Posterior vena cava (tissue), 2 donors: Measurements from ENCODE around the gene EEF1AKMT1. TPM values are rescaled to one million over a fixed set of nuclear protein-coding genes. Genes with fewer than 3 reads are reported as not detected.

Experiments
- DNase-seq: peaks from one replicate; pipeline ENCODE4 v3.0.0-alpha.2; 2020; ENCODE audit warnings: low spot score
- intact Hi-C, 2 donors: fragments of 100-400 bp; cut with DNase I; formaldehyde crosslinking; loops; one replicate each; pipeline versions ENCODE4 v1.14.1 to v1.14.2; 2022 to 2023
- total RNA-seq, 2 donors: library from RNA; stranded (reverse); fragmentation: NEBNext Ultra II Directional; extraction: Animal tissue kit (Norgen Biotek cat#: 25700); gene quantifications; one replicate each; pipeline ENCODE4 v1.2.1, GENCODE V29; 2021
- donor health status: DM: yes; HTN: yes; CAD: no.
- donor health status: DM: yes; HTN: yes; CAD: no.

The EEF1AKMT1 gene
- total RNA-seq, 2 donors from 2014 or later, result 13.7 to 17.4 TPM

DNA sequence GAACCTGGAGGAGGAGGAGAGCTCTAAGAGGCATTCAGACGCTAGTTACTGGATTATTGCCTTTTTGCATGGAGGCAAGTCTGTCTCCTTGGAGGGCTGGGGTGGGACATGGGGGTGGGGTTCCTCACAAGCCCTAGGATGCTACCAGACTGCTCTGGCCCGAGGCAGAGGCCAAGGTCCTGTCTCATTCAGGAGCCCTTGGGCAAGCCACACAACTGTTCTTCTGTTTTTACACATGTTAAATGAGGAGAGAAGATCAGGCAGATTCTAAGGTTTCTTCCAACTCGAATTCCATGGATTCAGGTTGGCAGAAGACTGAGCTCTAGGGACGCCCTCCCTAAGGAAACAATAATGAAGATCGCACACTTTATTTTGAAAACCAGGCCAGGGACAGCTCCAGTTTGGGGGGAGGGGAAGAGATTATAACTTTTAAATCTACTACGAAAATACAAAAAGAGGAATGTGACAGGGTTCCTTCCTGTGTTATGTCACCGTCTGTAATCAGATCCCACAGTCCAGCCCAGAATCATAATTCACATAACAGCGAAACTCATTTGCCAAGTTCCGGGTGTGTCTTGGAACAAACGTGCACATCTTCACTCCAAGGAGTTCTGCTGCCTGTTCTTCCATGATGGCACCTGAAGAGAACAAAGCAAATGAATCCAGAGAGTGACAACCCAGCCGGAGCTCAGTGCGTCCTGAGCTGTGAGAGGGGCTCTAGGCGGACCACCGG is 45.0 kb downstream of the EEF1AKMT1 start:
- DNase-seq, result no peak
- intact Hi-C loops, result loop anchor here in 1 of 2 donors (5.0 kb wide), 1 partner anchor 34 kb away; no protein-coding TSS in a partner anchor

DNA sequence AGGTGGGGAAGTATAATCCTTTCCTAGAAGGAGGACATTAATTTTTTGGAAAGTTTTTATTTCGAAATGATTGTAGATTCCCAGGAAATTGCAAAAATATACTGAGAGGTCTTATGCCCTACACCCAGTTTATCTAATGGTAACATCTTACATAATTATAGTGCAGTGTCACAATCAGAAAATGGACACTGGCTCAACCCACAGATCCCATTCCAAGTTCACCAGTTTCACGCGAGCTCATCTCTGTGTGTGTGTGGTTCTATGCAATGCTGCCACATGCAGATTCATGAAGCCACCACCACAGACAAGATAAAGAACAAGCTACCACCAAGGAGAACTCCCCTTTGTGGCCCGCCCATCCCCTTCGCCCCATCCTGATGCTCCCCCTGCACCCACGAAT is 45.9 kb downstream of the EEF1AKMT1 start:
- intact Hi-C loops, result loop anchor here in 1 of 2 donors (5.0 kb wide), 1 partner anchor 34 kb away; no protein-coding TSS in a partner anchor
- no peak for DNase-seq

DNA sequence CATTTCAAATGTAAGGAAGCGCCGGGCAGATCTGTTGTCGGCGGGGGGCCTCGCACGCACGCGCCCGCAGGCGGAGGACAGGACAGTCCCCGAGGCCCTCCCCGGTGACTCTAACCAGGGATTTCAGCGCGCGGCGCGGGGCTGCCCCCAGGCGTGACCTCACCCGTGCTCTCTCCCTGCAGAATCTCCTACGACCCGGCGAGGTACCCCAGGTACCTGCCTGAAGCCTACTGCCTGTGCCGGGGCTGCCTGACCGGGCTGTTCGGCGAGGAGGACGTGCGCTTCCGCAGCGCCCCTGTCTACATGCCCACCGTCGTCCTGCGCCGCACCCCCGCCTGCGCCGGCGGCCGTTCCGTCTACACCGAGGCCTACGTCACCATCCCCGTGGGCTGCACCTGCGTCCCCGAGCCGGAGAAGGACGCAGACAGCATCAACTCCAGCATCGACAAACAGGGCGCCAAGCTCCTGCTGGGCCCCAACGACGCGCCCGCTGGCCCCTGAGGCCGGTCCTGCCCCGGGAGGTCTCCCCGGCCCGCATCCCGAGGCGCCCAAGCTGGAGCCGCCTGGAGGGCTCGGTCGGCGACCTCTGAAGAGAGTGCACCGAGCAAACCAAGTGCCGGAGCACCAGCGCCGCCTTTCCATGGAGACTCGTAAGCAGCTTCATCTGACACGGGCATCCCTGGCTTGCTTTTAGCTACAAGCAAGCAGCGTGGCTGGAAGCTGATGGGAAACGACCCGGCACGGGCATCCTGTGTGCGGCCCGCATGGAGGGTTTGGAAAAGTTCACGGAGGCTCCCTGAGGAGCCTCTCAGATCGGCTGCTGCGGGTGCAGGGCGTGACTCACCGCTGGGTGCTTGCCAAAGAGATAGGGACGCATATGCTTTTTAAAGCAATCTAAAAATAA is 52.1 kb downstream of the EEF1AKMT1 start:
- peak; percentile 88 for DNase-seq
- intact Hi-C loops, result no loop called here

DNA sequence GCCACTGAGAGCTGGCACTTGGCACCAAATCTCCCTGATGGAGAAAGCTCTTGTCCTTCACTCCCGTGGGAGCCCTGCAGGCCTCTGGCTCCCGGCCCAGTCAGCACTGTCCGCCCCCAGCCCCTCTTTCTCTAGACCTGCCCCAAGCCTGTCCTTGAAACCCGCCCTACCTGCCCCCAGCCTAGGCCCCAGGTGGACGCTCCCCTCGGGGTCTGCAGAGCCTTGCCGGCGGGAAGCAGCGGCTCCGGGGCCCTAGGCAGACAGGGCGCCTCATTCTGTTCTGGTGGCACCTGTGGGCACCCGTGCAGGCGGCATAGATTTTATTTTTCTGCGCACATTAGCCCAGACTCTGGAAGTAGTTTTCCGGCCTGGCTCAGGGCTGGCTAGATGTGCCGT is 52.7 kb downstream of the EEF1AKMT1 start:
- DNase-seq, result no peak
- intact Hi-C loops, result no loop called here

DNA sequence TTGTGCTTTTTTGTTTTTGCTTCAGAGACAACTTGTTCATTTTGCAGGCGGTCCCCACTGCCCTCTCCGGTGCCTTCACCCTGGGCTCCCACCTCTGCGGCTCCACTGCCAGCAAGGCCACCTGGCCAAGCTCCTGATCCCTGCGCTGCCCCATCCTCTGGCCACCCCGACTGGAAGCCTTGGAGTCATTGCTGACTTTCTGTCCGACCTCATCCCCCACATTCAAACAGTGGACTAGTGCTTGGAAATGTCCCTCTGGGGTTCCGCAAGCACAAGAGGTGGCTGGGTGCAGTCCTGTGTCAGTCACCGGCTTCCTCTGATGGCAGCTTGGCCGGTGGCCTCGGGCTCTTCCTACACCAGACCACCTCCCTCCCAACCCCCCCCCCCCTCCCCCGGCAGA is 53.3 kb downstream of the EEF1AKMT1 start:
- DNase-seq, result no peak
- intact Hi-C loops, result no loop called here

DNA sequence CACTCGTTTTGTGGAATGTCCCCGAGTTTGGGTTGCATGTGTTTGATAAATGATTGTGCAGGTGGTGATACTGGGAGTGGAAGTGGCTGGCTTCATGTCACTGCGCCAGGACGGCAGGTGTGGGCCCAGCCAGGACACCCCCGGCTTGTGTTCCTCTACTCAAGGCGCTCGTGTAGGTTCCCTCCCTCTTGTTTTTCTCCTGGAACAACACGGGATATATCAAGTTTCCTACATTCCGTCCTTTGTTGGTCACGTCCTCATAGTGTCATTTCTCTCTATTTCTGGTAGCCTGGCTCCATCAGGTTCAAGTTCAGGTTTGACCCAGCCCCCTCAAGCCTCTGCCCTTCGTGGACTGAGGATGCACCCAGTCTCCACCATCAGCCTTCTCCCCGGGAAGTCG is 54.0 kb downstream of the EEF1AKMT1 start:
- DNase-seq, result no peak
- intact Hi-C loops, result no loop called here

DNA sequence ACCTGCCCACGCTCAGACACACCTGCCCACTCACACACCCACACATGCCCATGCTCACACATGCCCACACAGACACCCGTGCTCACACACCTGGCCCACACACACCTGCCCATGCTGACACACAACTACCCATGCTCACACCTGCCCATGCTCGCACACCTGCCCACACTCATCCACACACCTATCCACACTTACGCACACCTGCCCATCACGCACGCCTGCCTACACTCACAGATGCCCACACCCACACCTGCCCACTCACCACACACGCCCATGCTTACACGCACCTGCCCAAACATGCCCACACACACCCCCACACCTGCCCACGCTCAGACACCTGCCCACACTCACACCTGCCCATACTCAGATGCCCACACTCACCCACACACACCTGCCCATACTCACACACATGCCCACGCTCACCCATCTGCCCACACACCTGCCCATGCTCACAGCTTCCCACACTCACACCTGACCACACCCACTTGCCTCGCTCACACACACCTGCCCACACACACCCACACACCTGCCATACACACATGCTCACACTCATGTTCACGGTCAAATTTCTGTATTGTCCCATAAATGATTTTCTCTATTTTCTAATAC is 54.7 kb downstream of the EEF1AKMT1 start:
- intact Hi-C loops, result no loop called here
- no peak for DNase-seq

DNA sequence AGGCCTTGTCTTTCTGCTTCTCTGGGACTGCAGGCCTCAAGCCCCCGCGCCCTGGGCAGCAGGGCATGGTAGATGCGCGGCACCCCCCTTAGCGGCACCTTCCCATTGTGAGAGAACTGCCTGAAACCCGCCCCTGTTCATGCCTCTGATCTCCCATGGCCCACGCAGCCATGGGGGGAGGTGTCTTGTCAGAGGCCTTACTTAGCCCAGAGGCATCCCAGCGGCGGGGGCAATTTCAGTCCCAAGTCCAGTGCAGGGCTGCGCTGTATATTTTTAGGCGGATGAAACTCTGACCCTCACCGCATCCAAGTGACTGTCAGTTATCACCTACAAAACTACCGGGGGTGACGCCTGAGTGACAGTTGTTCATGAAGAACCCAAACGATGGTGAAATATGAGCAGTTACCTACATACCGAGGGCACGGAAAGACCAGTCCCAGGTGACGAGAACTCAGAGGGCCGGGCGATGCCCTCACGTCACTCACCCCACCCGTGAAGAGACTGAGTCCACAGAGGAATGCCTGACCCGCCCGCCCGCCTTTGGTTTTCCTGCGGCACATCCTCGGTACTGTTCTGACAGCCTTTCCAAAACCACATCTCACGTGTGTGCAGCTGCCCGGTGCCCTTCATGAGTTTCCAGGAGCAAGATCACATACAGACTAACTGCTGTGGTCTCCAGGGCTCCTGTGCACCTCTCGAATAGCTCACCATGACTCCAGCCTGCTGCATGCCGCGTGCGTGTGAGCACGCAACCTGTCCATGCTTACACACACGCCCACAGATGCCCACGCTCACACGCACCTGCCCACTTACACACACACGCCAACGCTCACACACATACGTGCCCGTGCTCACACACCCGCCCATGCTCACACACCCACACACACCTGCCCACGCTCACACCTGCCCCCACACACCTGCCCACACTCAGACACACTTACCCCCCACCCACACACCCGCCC is 55.9 kb downstream of the EEF1AKMT1 start:
- DNase-seq, result no peak
- intact Hi-C loops, result no loop called here

DNA sequence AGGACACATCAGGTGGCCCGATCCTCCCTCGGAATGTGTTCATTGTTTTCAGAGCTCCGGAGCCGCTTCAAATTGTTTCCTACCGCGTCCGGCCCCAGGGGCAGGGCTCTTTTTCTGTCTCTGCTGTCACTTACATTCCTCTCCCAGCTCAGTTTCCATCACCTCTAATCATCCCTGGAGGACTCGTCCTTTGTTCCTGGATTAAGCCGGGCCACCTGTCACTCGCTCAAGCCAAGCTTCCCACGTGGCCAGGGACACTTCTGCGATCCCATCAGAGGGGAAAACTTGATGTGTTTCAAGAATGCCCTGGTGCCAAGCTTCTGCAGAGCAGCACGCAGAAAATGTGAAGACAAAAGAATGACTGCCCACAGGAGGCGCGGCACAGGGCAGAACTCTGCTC is 56.8 kb downstream of the EEF1AKMT1 start:
- no peak for DNase-seq
- intact Hi-C loops, result no loop called here

DNA sequence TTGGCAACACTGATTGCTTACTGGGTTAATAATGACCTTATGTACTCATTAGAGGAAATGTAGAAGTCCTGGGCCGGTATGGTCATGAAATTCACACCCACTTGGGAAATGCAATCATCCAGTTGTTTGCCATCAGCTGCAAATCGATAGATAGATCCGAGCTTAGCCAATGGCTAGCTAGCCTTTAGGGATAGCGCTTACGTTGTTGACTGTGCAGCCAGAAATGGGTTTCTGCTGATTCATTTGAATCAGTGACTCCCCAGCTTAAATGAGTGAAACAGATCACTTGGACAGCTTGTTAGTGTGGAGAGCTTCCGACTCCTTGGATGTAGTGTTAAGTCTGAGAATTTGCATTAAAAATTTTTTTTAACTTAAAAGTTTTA is 58.4 kb downstream of the EEF1AKMT1 start:
- intact Hi-C loops, result no loop called here
- no peak for DNase-seq

DNA sequence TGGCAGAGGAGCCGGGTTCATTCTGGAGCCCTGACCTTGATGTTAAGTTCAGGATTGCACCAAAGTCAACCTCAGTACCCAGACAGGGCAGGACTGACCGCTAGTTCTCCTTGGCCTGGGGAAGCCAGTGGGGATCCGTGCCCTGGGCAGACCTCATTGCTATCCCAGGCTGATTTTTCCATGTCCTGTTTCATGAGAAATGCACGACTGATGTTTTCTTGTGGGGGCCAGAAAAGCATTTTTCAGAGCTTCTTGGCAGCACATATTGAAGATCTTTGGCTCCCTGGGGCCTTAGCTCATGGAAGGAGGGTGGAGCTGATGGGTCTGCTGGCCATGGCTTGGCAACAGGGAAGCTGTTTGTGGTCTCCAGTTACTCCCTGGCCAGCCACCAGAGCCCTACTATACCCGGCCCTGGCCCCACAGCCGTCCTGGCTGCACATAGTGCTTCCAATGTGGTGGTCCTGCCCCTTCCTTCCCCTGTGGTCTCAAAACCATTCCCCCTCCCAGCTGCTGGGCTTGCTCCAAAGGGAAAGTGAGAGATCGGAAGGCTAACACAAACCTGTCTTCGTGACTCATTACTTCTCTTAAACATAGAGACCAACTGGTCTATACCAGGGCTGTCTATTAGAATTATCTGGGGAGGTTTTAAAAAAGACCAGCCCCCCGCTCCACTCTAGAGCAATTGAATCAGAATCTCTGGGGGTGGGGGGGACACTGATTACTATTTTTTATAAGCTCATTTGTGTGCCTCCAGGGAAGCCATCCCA is 59.0 kb downstream of the EEF1AKMT1 start:
- intact Hi-C loops, result loop anchor here in 1 of 2 donors (5.0 kb wide), 1 partner anchor 113 kb away; no protein-coding TSS in a partner anchor
- peak; percentile 94 for DNase-seq

DNA sequence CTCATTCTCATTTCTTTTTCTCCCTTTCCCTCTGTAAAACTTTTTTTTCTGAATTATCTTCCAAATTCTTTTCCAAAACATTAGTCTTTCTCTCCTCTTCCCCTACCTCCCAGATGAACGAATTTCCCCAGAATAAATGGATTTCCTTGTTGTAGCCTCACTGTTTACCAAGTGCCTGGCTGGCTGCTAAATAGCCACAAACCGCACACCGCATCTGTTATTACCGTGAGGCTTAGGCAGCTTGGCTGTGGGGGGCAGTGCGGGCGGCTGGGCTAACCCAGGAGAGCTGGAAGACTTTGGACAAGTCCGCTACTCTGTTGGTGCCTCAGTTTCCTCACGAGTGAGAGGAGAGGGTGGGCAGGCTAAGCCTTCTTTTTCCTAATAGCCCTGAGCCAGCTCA is 59.6 kb downstream of the EEF1AKMT1 start:
- intact Hi-C loops, result loop anchor here in 1 of 2 donors (5.0 kb wide), 1 partner anchor 113 kb away; no protein-coding TSS in a partner anchor

DNA sequence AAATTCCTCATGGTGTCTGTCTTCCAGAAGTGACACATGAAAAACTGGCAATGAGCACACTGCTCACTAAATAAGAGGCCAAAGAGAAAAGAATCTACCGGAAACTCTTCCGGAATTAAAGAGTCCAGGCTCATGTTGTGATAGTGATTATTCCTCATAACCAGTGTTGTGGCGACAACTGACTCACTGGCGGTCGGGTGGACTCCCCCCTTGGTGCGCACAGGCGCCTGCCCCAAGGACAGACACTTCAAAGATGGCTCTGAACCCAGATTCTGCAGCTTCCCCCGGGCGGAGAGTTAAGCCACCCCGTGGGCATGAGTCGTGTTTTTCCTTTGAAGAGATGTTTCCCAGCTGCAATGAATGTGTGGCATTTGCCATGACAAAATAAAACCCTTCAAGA is 60.0 kb downstream of the EEF1AKMT1 start:
- DNase-seq, result peak; percentile 91
- intact Hi-C loops, result loop anchor here in 1 of 2 donors (5.0 kb wide), 1 partner anchor 114 kb away; no protein-coding TSS in a partner anchor

More for the DNA sequence above, 59.6 kb downstream of the EEF1AKMT1 start:
- DNase-seq, result no peak

DNA sequence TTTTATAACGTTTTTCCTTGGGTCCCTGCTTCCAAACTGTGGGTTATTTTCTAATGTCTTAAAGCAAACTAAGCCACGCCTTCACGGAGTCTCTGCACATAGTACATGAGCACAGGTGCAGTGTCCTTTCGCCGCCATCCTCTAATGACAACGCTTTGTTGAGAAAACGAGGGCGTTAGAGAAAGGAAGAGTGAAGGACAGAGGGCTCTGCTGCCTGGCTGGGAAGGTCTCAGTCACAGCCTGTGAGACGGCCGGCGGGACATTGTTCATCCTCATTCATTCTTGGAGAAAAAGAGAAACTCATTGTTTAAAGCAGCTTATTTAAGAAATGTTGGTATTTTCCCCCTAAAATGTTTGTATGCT is 60.8 kb downstream of the EEF1AKMT1 start:
- no peak for DNase-seq
- intact Hi-C loops, result loop anchor here in 1 of 2 donors (5.0 kb wide), 1 partner anchor 114 kb away; no protein-coding TSS in a partner anchor

DNA sequence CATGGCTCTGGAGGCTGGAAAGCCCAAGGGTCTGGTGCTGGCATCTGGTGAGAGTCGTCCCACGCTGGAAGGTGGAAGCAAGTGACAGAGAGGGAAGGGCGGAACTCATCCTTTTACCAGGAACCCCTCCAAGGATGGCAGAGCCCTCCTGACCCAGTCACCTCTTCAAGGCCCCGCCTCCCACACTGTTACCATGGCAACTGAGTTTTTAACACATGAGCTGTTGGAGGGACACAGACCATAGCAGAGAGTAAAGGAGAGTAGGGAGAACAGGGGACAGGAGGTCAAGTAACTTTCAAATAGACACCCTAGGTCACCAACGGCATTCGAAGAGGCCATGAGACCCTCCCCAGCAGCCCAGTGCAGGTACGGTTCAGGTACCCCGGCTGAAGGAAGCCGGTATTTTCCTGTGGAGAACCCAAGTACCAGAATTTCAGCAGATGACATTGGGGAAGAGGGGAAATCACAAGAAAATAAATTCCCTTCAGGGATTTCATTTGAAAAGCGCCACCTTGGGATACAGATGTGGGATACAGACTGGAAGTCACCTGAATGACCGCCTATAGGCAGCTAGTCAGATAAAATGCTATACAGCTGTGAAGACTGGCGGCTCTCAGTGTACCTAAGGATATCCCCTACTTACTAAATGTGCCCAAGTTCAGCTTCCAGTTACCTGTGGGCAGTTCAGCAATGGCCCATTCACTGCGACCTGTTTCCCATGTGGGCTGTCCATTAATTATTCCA is 62.3 kb downstream of the EEF1AKMT1 start:
- no peak for DNase-seq

DNA sequence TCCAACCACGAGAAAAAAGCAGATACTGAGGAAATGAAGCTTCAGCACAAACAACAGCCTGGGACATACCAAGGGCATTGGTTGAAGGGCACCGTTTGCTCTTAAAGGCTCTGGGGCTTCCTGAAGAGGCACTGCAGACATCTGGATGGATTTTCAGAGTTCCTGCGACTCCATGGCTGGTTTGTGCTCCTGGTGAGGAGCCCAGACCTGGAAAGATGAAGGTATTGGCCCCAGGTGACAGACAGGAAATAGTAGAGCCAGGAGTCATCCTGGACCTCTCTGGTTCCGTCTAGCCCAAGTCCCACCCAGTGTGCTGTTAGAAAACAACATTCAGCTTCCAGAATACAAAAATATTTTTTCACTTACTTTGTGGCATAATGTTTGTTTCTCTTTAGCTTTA is 64.0 kb downstream of the EEF1AKMT1 start:
- DNase-seq, result no peak
- intact Hi-C loops, result loop anchor here in 1 of 2 donors (5.0 to 10.0 kb wide), 2 partner anchors 118 to 215 kb away; no protein-coding TSS in a partner anchor

More for the DNA sequence above, 62.3 kb downstream of the EEF1AKMT1 start:
- intact Hi-C loops, result loop anchor here in 1 of 2 donors (5.0 kb wide), 1 partner anchor 116 kb away; no protein-coding TSS in a partner anchor

DNA sequence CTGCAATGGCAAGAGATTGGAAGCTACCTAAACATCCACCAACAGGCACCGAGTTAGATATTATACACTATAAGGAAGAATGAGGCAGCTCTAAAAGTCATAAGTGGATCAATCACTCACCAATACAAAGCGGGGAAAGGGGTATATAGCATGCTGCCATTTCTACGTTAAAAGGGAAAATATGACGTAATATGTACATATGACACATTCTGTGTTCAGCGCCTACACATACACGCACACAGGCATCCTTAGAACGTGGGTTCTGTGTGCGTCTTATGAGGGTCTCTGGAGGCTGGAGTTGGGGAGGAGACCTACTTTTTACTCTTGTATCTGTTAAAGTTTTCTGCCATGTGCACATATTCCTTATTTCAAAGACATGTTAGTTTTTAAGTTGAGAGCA is 64.4 kb downstream of the EEF1AKMT1 start:
- intact Hi-C loops, result loop anchor here in 1 of 2 donors (10.0 kb wide), 1 partner anchor 215 kb away; no protein-coding TSS in a partner anchor
- no peak for DNase-seq
